IPS-NIHi7 (cell line): ENCODE measurements around the gene UGT8.

Experiments used
- DNase-seq: peaks from one replicate; pipeline ENCODE4 v3.0.0; 2012; ENCODE audit warnings: mixed read lengths; ENCODE audit errors: extremely low spot score

UGT8 gene

GRCh38 chr4:114690571-114690970, 92.0 kb downstream of the UGT8 start:
- no peak for DNase-seq

GRCh38 chr4:114691865-114692264, 93.3 kb downstream of the UGT8 start:
- DNase-seq: no peak

GRCh38 chr4:114692958-114693357, 94.4 kb downstream of the UGT8 start:
- DNase-seq: no peak

- DNase-seq: no peak
These were observed 96.2 kb downstream of the UGT8 start for GRCh38 chr4:114694770-114695169.

DNA sequence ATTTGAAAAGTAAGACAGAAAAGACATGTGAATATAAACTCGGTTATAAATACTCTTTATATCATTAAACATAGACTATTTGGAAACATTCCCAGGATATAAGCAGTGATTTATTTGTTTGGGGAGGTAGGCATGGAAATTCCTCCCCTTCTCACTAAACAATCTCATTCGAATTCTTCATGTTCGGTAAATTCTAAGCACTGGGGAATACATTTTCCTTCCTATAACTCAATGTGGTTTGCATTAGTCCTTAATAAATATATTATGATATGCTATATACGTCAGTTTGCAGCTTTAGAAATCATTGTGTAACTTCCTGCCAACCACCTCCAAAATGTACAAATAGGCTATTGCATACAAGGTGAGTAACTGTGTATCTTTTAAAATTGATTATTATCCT, 99.6 kb downstream of the UGT8 start:
- DNase-seq: no peak

DNA sequence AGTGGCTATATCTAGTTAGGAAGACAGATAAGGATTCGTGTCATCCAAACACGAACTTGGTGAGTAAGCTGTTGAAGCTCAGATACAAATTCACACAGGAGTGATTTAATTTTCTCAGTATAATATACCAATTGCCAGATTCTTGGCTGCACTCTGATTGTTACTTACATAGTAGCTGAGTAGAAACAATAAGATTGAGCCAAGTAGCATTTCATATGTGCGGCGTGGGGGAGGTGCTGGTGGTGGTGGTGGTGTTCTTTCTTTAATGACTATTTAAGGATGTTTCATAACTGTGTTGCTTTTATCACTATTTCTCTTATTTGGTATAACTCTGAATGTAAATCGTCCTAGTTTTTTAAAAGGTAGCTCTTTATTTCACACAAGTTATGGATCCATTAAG, 102.9 kb downstream of the UGT8 start:
- DNase-seq: no peak

GRCh38 chr4:114717432-114717831, 118.8 kb downstream of the UGT8 start:
- DNase-seq: no peak

DNA sequence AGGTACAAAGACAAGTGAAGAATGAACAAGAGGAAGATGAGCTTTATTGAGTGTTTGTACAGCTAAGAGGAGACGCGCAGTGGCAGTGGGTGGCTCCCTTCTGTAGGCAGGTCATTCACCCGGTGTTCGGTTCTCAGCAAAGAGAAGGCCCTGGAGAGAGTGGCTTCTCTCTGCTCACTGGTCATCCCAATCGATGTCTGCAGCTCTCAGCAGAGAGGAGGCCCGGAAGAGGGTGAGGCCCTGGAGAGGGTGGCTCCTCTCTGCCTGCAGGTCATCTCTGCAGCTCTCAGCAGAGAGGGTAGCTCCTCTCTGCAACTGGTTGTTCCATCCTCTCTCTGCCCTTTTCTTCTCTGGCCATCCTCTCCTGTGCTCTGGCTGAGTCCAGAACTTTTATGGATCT, 126.5 kb downstream of the UGT8 start:
- no peak for DNase-seq

DNA sequence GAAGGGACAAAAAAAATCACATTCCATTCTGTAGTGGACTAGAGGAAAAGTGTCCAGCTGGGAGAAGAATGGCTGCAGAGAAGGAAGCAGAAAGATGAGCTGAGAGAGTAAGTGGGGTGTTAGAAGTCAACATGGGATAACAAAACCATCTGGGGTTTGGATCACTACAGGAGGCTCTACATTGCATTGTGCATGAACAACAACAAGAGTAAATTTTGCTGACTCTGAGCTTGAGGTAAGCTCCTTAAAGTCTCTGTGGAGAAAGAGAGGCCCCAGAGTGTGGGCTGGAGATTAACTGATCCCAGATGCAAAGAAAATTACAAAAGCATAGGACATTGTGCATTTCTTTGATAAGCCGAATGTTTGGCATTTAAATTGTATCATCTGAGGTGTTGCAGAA, 128.9 kb downstream of the UGT8 start:
- no peak for DNase-seq
